Measurements from ENCODE around the gene CDKAL1.

- TF ChIP-seq RELA (CRISPR knock-in tag; IDR thresholded peaks at IDR 0.05; ENCODE audit: borderline replicate concordance) (no peak), ZNF416 (CRISPR knock-in tag; IDR thresholded peaks at IDR 0.05) (no peak), SMAD4 (CRISPR knock-in tag; IDR thresholded peaks at IDR 0.05) (no peak), CTCF (IDR thresholded peaks at IDR 0.05) (no peak), IRF1 (CRISPR knock-in tag; IDR thresholded peaks at IDR 0.05) (no peak)
These were observed 736.5 kb downstream of the CDKAL1 start for GRCh38 chr6:21270636-21271201.
